ENCODE measurements around the gene EEF1AKMT1.

The EEF1AKMT1 gene

DNA sequence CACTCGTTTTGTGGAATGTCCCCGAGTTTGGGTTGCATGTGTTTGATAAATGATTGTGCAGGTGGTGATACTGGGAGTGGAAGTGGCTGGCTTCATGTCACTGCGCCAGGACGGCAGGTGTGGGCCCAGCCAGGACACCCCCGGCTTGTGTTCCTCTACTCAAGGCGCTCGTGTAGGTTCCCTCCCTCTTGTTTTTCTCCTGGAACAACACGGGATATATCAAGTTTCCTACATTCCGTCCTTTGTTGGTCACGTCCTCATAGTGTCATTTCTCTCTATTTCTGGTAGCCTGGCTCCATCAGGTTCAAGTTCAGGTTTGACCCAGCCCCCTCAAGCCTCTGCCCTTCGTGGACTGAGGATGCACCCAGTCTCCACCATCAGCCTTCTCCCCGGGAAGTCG is 54.0 kb downstream of the EEF1AKMT1 start:
- TF ChIP-seq CTCF (conservative IDR thresholded peaks at IDR 0.05) (no peak), ZFX (IDR thresholded peaks at IDR 0.05) (no peak)
- H3K27ac ChIP-seq, result no peak overlapping the region

DNA sequence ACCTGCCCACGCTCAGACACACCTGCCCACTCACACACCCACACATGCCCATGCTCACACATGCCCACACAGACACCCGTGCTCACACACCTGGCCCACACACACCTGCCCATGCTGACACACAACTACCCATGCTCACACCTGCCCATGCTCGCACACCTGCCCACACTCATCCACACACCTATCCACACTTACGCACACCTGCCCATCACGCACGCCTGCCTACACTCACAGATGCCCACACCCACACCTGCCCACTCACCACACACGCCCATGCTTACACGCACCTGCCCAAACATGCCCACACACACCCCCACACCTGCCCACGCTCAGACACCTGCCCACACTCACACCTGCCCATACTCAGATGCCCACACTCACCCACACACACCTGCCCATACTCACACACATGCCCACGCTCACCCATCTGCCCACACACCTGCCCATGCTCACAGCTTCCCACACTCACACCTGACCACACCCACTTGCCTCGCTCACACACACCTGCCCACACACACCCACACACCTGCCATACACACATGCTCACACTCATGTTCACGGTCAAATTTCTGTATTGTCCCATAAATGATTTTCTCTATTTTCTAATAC is 54.7 kb downstream of the EEF1AKMT1 start:
- TF ChIP-seq CTCF (conservative IDR thresholded peaks at IDR 0.05), result no peak
- TF ChIP-seq ZFX (IDR thresholded peaks at IDR 0.05), result no peak

GRCh38 chr13:20717581-20718542 is 55.9 kb downstream of the EEF1AKMT1 start:
- no peak overlapping the region for H3K27ac ChIP-seq
- no peak for TF ChIP-seq ZFX (IDR thresholded peaks at IDR 0.05)
- no peak for TF ChIP-seq CTCF (conservative IDR thresholded peaks at IDR 0.05)

More for the DNA sequence above, 54.7 kb downstream of the EEF1AKMT1 start:
- H3K27ac ChIP-seq, result no peak overlapping the region

GRCh38 chr13:20716951-20717350 is 56.8 kb downstream of the EEF1AKMT1 start:
- no peak for TF ChIP-seq ZFX (IDR thresholded peaks at IDR 0.05)
- no peak for TF ChIP-seq CTCF (conservative IDR thresholded peaks at IDR 0.05)
- H3K27ac ChIP-seq, result no peak overlapping the region

DNA sequence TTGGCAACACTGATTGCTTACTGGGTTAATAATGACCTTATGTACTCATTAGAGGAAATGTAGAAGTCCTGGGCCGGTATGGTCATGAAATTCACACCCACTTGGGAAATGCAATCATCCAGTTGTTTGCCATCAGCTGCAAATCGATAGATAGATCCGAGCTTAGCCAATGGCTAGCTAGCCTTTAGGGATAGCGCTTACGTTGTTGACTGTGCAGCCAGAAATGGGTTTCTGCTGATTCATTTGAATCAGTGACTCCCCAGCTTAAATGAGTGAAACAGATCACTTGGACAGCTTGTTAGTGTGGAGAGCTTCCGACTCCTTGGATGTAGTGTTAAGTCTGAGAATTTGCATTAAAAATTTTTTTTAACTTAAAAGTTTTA is 58.4 kb downstream of the EEF1AKMT1 start:
- H3K27ac ChIP-seq, result no peak overlapping the region
- TF ChIP-seq ZFX (IDR thresholded peaks at IDR 0.05) (no peak), CTCF (conservative IDR thresholded peaks at IDR 0.05) (no peak)

- H3K27ac ChIP-seq, result no peak overlapping the region
- TF ChIP-seq ZFX (IDR thresholded peaks at IDR 0.05) (no peak), CTCF (conservative IDR thresholded peaks at IDR 0.05) (no peak)
Measured at GRCh38 chr13:20714563-20715329, 59.0 kb downstream of the EEF1AKMT1 start.
